GM12873 (cell line): ENCODE results near the gene NUP210L.

Source experiments
- CTCF ChIP-seq: IDR thresholded peaks from 2 replicates; pipeline ENCODE4 v1.5.1; 2012; ENCODE audit warnings: low read depth, mild to moderate bottlenecking, moderate library complexity, low read length, control low read depth; ENCODE audit not compliant: insufficient read depth; ENCODE audit errors: missing control alignments

Gene NUP210L

GRCh38 chr1:154178911-154179811, 24.3 kb upstream of the NUP210L start:
- no peak for TF ChIP-seq CTCF

GRCh38 chr1:154178013-154178412, 23.1 kb upstream of the NUP210L start:
- TF ChIP-seq CTCF, result no peak

- TF ChIP-seq CTCF, result no peak
Measured at GRCh38 chr1:154176337-154176736, 21.5 kb upstream of the NUP210L start.

GRCh38 chr1:154174654-154175053, 19.8 kb upstream of the NUP210L start:
- no peak for TF ChIP-seq CTCF

GRCh38 chr1:154171880-154172279, 17.0 kb upstream of the NUP210L start:
- TF ChIP-seq CTCF, result no peak

GRCh38 chr1:154171223-154171583, 16.3 kb upstream of the NUP210L start:
- no peak for TF ChIP-seq CTCF

- no peak for TF ChIP-seq CTCF
Measured at GRCh38 chr1:154170547-154171222, 15.8 kb upstream of the NUP210L start.
